ENCODE results near the gene TCP11L1. TPM values are rescaled to one million over a fixed set of nuclear protein-coding genes. Genes with fewer than 3 reads are reported as not detected.

The TCP11L1 gene
- total RNA-seq, 1 experiment from 2014 or later = 15.2 TPM

DNA sequence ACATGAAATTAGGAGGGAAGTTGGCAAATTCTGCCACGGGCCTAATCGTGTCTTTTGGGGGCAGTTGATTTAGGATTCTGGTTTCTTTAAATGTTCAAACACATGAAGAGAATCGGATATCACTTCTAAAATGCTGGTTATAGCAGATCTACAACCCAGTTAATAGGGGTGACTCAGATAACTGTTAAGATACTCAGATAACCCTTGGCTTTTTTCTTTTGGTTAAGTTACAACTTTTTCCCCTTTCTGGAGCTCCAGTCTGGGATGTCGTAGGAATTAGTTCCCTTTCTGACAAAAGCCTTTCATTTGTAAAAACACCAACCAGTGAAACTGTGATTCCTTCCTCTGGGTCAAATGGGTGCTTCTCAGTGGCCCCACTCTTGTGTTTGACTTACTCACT lies 22.7 kb upstream of the TCP11L1 start:
- intact Hi-C loops (cut with micrococcal nuclease) = no loop called here
- H3K36me3 ChIP-seq (ENCODE audit: low read depth, low read length) = no peaks in the 10 kb centered on the region
- ATAC-seq = peak; percentile 48; the same call in 1 of the 2 replicates
- no peak overlapping the region for H2AFZ ChIP-seq (ENCODE audit: low read length)
- no peaks in the 10 kb centered on the region for H3K9me3 ChIP-seq (ENCODE audit: low read length)
- peaks cover 15% of the 10 kb centered on the region for H3K4me1 ChIP-seq (ENCODE audit: insufficient read depth, low read length)
- H3K4me3 ChIP-seq (ENCODE audit: low read length) = no peak overlapping the region
- peak; percentile 19 for DNase-seq
- no TSS peak for BruUV-seq (replicated peaks)
- no peak overlapping the region for H3K9ac ChIP-seq (ENCODE audit: low read length)
- TF ChIP-seq, protein P1, sequence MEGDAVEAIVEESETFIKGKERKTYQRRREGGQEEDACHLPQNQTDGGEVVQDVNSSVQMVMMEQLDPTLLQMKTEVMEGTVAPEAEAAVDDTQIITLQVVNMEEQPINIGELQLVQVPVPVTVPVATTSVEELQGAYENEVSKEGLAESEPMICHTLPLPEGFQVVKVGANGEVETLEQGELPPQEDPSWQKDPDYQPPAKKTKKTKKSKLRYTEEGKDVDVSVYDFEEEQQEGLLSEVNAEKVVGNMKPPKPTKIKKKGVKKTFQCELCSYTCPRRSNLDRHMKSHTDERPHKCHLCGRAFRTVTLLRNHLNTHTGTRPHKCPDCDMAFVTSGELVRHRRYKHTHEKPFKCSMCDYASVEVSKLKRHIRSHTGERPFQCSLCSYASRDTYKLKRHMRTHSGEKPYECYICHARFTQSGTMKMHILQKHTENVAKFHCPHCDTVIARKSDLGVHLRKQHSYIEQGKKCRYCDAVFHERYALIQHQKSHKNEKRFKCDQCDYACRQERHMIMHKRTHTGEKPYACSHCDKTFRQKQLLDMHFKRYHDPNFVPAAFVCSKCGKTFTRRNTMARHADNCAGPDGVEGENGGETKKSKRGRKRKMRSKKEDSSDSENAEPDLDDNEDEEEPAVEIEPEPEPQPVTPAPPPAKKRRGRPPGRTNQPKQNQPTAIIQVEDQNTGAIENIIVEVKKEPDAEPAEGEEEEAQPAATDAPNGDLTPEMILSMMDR (conservative IDR thresholded peaks at IDR 0.05; ENCODE audit: low read depth, low read length) = no peak
- TF ChIP-seq EZH2phosphoT487 (IDR thresholded peaks at IDR 0.05; ENCODE audit: borderline replicate concordance, low read length) (no peak), EZH2 (IDR thresholded peaks at IDR 0.05; ENCODE audit: low read length, unreplicated experiment) (no peak)
- H3K79me2 ChIP-seq (ENCODE audit: low read length) = no peaks in the 10 kb centered on the region
- H3K9me2 ChIP-seq (replicated peaks; ENCODE audit: low read length) = no peaks in the 10 kb centered on the region
- H3K27me3 ChIP-seq (ENCODE audit: low read length) = no peaks in the 10 kb centered on the region
- ChIA-PET CTCF (no interaction called here), POLR2A (ENCODE audit: unreplicated experiment) (no interaction called here)
- peaks cover 3% of the 10 kb centered on the region for H3F3A ChIP-seq (ENCODE audit: low read length, unreplicated experiment)
- H4K20me1 ChIP-seq (ENCODE audit: low read length) = no peaks in the 10 kb centered on the region
- H3K27ac ChIP-seq (ENCODE audit: low read length) = no peak overlapping the region
- no peak overlapping the region for H3K4me2 ChIP-seq (ENCODE audit: low read length)

DNA sequence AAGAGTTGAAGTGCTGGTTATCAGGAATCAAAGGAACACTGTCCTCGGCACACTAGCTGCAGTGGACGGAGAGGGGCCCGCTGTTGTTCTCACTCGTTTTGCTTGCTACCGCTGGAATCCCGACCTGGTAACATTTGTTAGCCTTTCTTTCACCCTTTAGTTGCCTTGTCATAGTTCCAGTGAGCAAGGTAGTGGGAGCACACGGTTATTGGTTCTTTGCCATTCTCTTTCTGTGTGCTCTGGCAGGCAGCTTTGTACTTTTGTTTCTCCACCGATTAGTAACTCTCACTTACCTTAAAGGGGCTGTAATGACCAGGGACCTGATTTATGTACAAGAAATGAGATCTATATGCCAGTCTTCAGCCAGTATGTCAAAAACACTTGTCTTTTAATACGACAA lies 21.9 kb upstream of the TCP11L1 start:
- ATAC-seq (no peak), DNase-seq (no peak)
- no peak overlapping the region for H2AFZ ChIP-seq (ENCODE audit: low read length)
- no TSS peak for BruUV-seq (replicated peaks)
- no peaks in the 10 kb centered on the region for H3K27me3 ChIP-seq (ENCODE audit: low read length)
- H3K4me3 ChIP-seq (ENCODE audit: low read length) = no peak overlapping the region
- H3K9ac ChIP-seq (ENCODE audit: low read length) = no peak overlapping the region
- H3F3A ChIP-seq (ENCODE audit: low read length, unreplicated experiment) = no peaks in the 10 kb centered on the region
- POLR2A ChIA-PET (ENCODE audit: unreplicated experiment) = no interaction called here
- peaks cover 10% of the 10 kb centered on the region; the same call in 1 of the 2 replicates for H3K4me1 ChIP-seq (ENCODE audit: insufficient read depth, low read length)
- no peak overlapping the region for H3K4me2 ChIP-seq (ENCODE audit: low read length)
- no peaks in the 10 kb centered on the region for H3K79me2 ChIP-seq (ENCODE audit: low read length)
- H3K9me3 ChIP-seq (ENCODE audit: low read length) = no peaks in the 10 kb centered on the region
- intact Hi-C loops (cut with micrococcal nuclease) = no loop called here
- no peak for TF ChIP-seq EZH2phosphoT487 (IDR thresholded peaks at IDR 0.05; ENCODE audit: borderline replicate concordance, low read length)
- no peak for TF ChIP-seq EZH2 (IDR thresholded peaks at IDR 0.05; ENCODE audit: low read length, unreplicated experiment)
- TF ChIP-seq, protein P1 (conservative IDR thresholded peaks at IDR 0.05; ENCODE audit: low read depth, low read length) = no peak
- no peak overlapping the region for H3K27ac ChIP-seq (ENCODE audit: low read length)
- no peaks in the 10 kb centered on the region for H3K36me3 ChIP-seq (ENCODE audit: low read depth, low read length)
- no peaks in the 10 kb centered on the region for H3K9me2 ChIP-seq (replicated peaks; ENCODE audit: low read length)
- H4K20me1 ChIP-seq (ENCODE audit: low read length) = no peaks in the 10 kb centered on the region
- CTCF ChIA-PET = no interaction called here

DNA sequence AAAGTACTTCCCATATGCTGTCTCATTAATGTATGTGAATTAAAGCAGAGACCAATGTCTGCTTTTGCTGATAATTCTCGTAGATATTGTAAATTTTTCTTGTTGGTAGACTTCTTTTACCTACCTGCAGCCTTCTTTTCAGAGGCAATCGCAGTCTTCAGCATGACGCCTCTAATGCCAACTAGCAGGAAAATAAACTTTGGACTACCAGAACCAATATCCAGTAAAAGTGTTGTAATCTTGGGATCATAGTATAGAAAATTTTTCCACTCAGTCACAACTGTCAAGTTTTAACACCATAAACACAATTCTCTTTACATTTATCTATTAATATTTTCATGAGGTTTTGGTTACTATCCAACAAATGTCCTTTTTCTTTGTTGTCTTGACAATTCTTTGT lies 21.4 kb upstream of the TCP11L1 start:
- ATAC-seq (no peak), DNase-seq (no peak)
- intact Hi-C loops (cut with micrococcal nuclease) = no loop called here
- H3K36me3 ChIP-seq (ENCODE audit: low read depth, low read length) = no peaks in the 10 kb centered on the region
- no peak overlapping the region for H3K4me3 ChIP-seq (ENCODE audit: low read length)
- ChIA-PET POLR2A (ENCODE audit: unreplicated experiment) (no interaction called here), CTCF (no interaction called here)
- no peaks in the 10 kb centered on the region for H3K9me2 ChIP-seq (replicated peaks; ENCODE audit: low read length)
- no peak overlapping the region for H2AFZ ChIP-seq (ENCODE audit: low read length)
- no peaks in the 10 kb centered on the region for H3K79me2 ChIP-seq (ENCODE audit: low read length)
- H3K9me3 ChIP-seq (ENCODE audit: low read length) = no peaks in the 10 kb centered on the region
- TF ChIP-seq EZH2 (IDR thresholded peaks at IDR 0.05; ENCODE audit: low read length, unreplicated experiment) (no peak), EZH2phosphoT487 (IDR thresholded peaks at IDR 0.05; ENCODE audit: borderline replicate concordance, low read length) (no peak)
- TF ChIP-seq, protein P1 (conservative IDR thresholded peaks at IDR 0.05; ENCODE audit: low read depth, low read length) = no peak
- no peaks in the 10 kb centered on the region for H3K27me3 ChIP-seq (ENCODE audit: low read length)
- no peak overlapping the region for H3K4me2 ChIP-seq (ENCODE audit: low read length)
- H3F3A ChIP-seq (ENCODE audit: low read length, unreplicated experiment) = no peaks in the 10 kb centered on the region
- peaks cover 10% of the 10 kb centered on the region; the same call in 1 of the 2 replicates for H3K4me1 ChIP-seq (ENCODE audit: insufficient read depth, low read length)
- H3K27ac ChIP-seq (ENCODE audit: low read length) = no peak overlapping the region
- no TSS peak for BruUV-seq (replicated peaks)
- no peak overlapping the region for H3K9ac ChIP-seq (ENCODE audit: low read length)
- no peaks in the 10 kb centered on the region for H4K20me1 ChIP-seq (ENCODE audit: low read length)

Measured in PC-3 (cell line).